D721Med (cell line): ENCODE results near the gene U2AF1L4.

Experiments
- DNase-seq: peaks from one replicate; pipeline ENCODE4 v3.0.0; 2011; ENCODE audit warnings: low spot score; ENCODE audit not compliant: insufficient read length
- FAIRE-seq: peaks from 2 replicates; lab custom pipeline; 2011; peaks lifted over from hg19 to GRCh38; lab: Jason Lieb, UNC
- TF ChIP-seq, protein P1 (sequence below): IDR thresholded peaks from 2 replicates; pipeline ENCODE4 v1.5.1; 2012; ENCODE audit warnings: mild to moderate bottlenecking, control low read depth; ENCODE audit not compliant: insufficient read depth; ENCODE audit errors: missing control alignments

The U2AF1L4 gene

GRCh38 chr19:35720648-35721047 lies 24.6 kb downstream of the U2AF1L4 start:
- no peak for FAIRE-seq
- no peak for DNase-seq
- TF ChIP-seq, protein P1, sequence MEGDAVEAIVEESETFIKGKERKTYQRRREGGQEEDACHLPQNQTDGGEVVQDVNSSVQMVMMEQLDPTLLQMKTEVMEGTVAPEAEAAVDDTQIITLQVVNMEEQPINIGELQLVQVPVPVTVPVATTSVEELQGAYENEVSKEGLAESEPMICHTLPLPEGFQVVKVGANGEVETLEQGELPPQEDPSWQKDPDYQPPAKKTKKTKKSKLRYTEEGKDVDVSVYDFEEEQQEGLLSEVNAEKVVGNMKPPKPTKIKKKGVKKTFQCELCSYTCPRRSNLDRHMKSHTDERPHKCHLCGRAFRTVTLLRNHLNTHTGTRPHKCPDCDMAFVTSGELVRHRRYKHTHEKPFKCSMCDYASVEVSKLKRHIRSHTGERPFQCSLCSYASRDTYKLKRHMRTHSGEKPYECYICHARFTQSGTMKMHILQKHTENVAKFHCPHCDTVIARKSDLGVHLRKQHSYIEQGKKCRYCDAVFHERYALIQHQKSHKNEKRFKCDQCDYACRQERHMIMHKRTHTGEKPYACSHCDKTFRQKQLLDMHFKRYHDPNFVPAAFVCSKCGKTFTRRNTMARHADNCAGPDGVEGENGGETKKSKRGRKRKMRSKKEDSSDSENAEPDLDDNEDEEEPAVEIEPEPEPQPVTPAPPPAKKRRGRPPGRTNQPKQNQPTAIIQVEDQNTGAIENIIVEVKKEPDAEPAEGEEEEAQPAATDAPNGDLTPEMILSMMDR = no peak

DNA sequence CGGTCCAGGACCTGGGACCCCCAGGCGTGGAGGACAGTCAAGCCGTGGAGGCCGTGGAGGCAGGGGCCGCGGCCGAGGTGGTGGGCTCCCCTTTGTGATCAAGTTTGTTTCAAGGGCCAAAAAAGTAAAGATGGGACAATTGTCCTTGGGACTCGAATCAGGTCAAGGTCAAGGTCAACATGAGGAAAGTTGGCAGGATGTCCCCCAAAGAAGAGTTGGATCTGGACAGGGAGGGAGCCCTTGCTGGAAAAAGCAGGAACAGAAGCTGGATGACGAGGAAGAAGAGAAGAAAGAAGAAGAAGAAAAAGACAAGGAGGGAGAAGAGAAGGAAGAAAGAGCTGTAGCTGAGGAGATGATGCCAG lies 25.1 kb downstream of the U2AF1L4 start:
- FAIRE-seq (no peak), DNase-seq (no peak)
- TF ChIP-seq, protein P1 = no peak

- TF ChIP-seq, protein P1 = no peak
- FAIRE-seq = no peak
- no peak for DNase-seq
Measured at GRCh38 chr19:35719402-35720162, 25.6 kb downstream of the U2AF1L4 start.

DNA sequence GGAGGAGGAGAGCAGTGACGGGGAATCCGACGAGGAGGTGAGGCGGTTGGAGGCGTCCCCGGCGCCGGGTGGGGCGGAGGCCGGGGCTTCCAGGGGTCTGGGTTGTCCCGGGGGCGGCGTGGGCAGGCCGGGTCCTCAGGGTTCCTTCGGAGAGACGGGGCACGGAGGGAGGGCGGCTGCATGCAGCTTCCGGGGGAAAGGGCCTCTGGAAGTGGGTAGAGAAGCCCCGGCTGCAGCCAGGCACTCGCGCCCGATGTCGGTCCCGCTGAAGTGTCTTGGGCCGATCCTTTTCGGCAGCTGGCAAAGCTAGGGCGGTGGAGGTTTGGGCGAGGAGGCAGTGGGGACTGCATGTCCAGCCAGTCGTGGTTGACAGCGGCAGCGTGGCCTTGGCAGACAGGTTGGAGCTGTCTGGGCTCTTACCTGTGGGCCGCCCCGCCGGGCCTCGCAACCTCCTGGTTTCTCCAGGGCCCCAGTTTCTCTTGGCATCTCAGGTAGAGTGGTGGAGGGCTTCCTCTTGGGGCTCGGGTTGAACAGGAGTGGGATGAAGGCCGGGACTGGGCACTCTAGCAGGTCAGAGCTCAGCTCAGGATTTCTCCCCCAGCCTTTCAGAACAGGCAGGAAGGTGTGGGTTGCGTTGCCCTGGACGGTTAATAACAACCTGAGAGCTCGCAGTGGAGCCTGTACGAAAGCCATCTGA lies 26.7 kb downstream of the U2AF1L4 start:
- TF ChIP-seq, protein P1 = no peak

GRCh38 chr19:35717665-35718344 lies 27.4 kb downstream of the U2AF1L4 start, which contains the start of gene KMT2B:
Gene KMT2B (plus strand): TSS chr19:35718003. CDS start chr19:35718019, 16 bp downstream.
- TF ChIP-seq, protein P1 = no peak
- FAIRE-seq (no peak), DNase-seq (peak; percentile 99)

More for the DNA sequence above, 26.7 kb downstream of the U2AF1L4 start:
- FAIRE-seq = no peak
- no peak for DNase-seq

DNA sequence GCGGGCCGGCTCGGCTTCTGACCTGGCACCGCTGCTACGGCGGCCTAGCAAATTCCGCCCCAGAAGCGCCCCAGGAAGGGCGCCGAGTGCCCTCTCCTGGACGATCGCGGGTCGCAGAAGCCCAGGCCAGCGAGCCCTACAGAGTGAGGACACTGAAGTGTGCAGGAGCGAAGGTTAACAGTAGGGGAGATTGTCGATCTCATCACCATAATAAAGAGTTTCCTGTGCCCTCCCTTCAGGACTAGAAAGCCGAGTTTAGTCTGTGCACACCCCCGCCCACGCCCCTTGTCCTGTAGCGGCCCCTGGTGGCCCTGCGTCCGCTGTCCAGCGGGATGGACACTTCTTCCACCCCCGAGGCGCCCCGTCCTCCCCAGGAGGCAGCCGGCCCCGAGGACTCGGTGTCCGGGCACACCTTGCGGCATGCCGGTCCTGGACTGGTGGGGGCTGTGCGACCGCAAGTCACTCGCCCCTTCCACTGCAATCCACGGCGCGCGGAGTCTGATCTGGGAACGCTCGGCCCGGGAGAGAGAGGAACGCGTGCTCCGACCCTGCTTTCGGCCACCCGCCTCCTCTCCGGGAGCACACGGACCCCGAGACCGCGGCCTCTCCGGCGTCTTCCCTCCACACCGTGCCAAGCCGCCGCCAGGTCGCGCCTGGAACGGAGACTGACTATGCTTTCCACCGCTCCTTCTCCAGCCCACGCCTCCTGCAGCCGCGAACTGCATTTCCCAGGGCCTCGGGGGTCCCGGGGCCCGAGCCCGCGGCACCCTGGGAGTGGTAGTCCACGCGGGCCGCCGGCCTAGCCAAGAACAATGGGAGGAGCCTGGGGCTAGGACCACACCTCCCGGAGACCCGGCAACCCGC lies 28.2 kb downstream of the U2AF1L4 start:
- DNase-seq = peak; percentile 74
- no peak for FAIRE-seq
- TF ChIP-seq, protein P1 = peak; percentile 50
